HUES48 (cell line): ENCODE measurements around the gene ZNF674.
"Not testable (repeated sequence)": the region's sequence is repeated elsewhere in the genome, so short reads cannot be mapped to it uniquely, and the experiment has no call there.

Experiments
- H3K27ac ChIP-seq: one replicate; pipeline ENCODE4 v1.7.0; 2013; ENCODE audit warnings: low read depth, low read length, inconsistent platforms
- H3K27me3 ChIP-seq: 2 replicates; pipeline ENCODE4 v1.6.1; 2013; ENCODE audit warnings: mild to moderate bottlenecking, low read length; ENCODE audit not compliant: control insufficient read depth, insufficient read depth
- H3K36me3 ChIP-seq: 2 replicates; pipeline ENCODE4 v1.6.1; 2013; ENCODE audit warnings: low read length; ENCODE audit not compliant: control insufficient read depth, insufficient read depth
- H3K4me1 ChIP-seq: 2 replicates; pipeline ENCODE4 v1.6.1; 2013; ENCODE audit warnings: mild to moderate bottlenecking, low read length; ENCODE audit not compliant: control insufficient read depth, insufficient read depth
- H3K4me3 ChIP-seq: 2 replicates; pipeline ENCODE4 v1.5.1; 2013; ENCODE audit warnings: mild to moderate bottlenecking, low read depth, low read length
- H3K9ac ChIP-seq: 2 replicates; pipeline ENCODE4 v1.6.1; 2013; ENCODE audit warnings: mild to moderate bottlenecking, low read depth, low read length, moderate library complexity
- H3K9me3 ChIP-seq: 2 replicates; pipeline ENCODE4 v1.6.1; 2013; ENCODE audit warnings: low read length; ENCODE audit not compliant: control insufficient read depth, insufficient read depth

ZNF674 gene

GRCh38 chrX:46465203-46465602 is 80.0 kb downstream of the ZNF674 start:
- Histone ChIP-seq H3K27me3 (no peaks in the 10 kb centered on the region), H3K36me3 (peaks cover 19% of the 10 kb centered on the region), H3K9me3 (no peaks in the 10 kb centered on the region), H3K4me1 (no peaks in the 10 kb centered on the region), H3K9ac (no peak overlapping the region), H3K27ac (no peak overlapping the region), H3K4me3 (no peak overlapping the region)

GRCh38 chrX:46463682-46464081 is 81.5 kb downstream of the ZNF674 start:
- no peak overlapping the region for H3K27ac ChIP-seq
- H3K4me3 ChIP-seq: no peak overlapping the region
- H3K27me3 ChIP-seq: no peaks in the 10 kb centered on the region
- no peaks in the 10 kb centered on the region for H3K4me1 ChIP-seq
- no peak overlapping the region for H3K9ac ChIP-seq
- no peaks in the 10 kb centered on the region for H3K9me3 ChIP-seq
- H3K36me3 ChIP-seq: peaks cover 15% of the 10 kb centered on the region

- H3K27me3 ChIP-seq: no peaks in the 10 kb centered on the region
- peaks cover 14% of the 10 kb centered on the region for H3K36me3 ChIP-seq
- no peaks in the 10 kb centered on the region for H3K9me3 ChIP-seq
- H3K4me1 ChIP-seq: no peaks in the 10 kb centered on the region
- H3K4me3 ChIP-seq: no peak overlapping the region
- H3K27ac ChIP-seq: no peak overlapping the region
- H3K9ac ChIP-seq: no peak overlapping the region
Observed at GRCh38 chrX:46461660-46462191, 83.5 kb downstream of the ZNF674 start.

- H3K4me3 ChIP-seq, H3K36me3 ChIP-seq, H3K27me3 ChIP-seq, H3K9me3 ChIP-seq, H3K4me1 ChIP-seq, H3K27ac ChIP-seq, H3K9ac ChIP-seq: not testable (repeated sequence)
Observed at GRCh38 chrX:46460801-46461659, 84.2 kb downstream of the ZNF674 start.

GRCh38 chrX:46459603-46460002 is 85.6 kb downstream of the ZNF674 start:
- no peak overlapping the region for H3K4me3 ChIP-seq
- H3K9ac ChIP-seq: no peak overlapping the region
- no peaks in the 10 kb centered on the region for H3K9me3 ChIP-seq
- H3K27ac ChIP-seq: no peak overlapping the region
- peaks cover 3% of the 10 kb centered on the region; the same call in 1 of the 2 replicates for H3K36me3 ChIP-seq
- H3K4me1 ChIP-seq: no peaks in the 10 kb centered on the region
- no peaks in the 10 kb centered on the region for H3K27me3 ChIP-seq

GRCh38 chrX:46456125-46456922 is 88.9 kb downstream of the ZNF674 start:
- Histone ChIP-seq H3K36me3 (peaks cover 17% of the 10 kb centered on the region; the same call in 1 of the 2 replicates), H3K27ac (no peak overlapping the region), H3K9ac (no peak overlapping the region), H3K4me3 (no peak overlapping the region), H3K27me3 (no peaks in the 10 kb centered on the region), H3K4me1 (no peaks in the 10 kb centered on the region), H3K9me3 (no peaks in the 10 kb centered on the region)
